ENCODE data around the gene MAN1C1. TPM values are rescaled to one million over a fixed set of nuclear protein-coding genes. Genes with fewer than 3 reads are reported as not detected.

The MAN1C1 gene
- total RNA-seq, 2 experiments from 2014 or later: 4.6 to 4.8 TPM

GRCh38 chr1:25710583-25711347 is 94.2 kb downstream of the MAN1C1 start:
- peaks cover 53% of the 10 kb centered on the region for H3K4me1 Mint-ChIP-seq (ENCODE audit: low read depth)
- H3K4me3 Mint-ChIP-seq: no peak overlapping the region
- CTCF ChIA-PET: no interaction called here
- intact Hi-C loops (cut with micrococcal nuclease): loop anchor here (5.0 kb wide), 1 partner anchor 87 kb away; no protein-coding TSS in a partner anchor
- peak overlapping the region; percentile 42 for H3K27ac Mint-ChIP-seq
- no peak for DNase-seq
- H3K36me3 Mint-ChIP-seq: no peaks in the 10 kb centered on the region
- no peaks in the 10 kb centered on the region for H3K27me3 Mint-ChIP-seq
- no peaks in the 10 kb centered on the region for H3K9me3 Mint-ChIP-seq
- POLR2A ChIA-PET: no interaction called here

DNA sequence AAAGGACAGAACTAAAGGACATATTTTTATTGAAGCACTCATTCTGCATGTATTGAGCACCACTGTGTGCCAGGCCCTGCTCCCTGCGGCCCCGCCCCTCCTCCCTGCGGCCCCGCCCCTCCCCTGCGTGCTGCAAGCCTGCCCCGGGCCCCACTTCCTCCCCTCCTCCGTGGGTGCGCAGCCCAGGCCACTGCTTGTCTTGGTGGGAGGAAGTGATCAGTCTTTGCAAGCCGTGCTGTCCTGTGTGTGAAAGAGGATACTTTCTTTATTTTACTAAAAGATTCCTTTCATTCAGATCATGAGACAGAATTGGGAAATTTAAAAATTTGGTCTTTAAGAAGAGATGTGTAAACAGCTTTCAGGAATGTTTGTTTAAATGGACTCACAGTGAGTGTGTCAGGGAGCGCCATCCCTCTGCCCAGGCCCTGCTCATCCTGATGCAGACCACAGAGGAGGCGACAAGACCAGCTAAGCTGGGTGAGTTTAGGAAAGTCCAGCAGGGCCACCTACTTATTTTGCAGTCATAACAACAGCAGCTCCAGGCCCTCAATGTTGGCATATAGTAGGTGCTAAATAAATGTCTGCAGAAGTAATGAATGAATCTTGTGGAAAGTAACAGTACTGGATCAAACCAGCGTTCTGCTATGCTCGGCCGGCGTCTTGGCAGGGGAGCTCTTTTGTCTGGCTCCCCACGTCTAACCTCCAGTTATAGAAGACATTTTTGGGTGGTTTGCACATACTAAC is 95.1 kb downstream of the MAN1C1 start:
- DNase-seq: peak; percentile 75
- Mint-ChIP-seq H3K9me3 (no peaks in the 10 kb centered on the region), H3K4me1 (ENCODE audit: low read depth) (peaks cover 54% of the 10 kb centered on the region), H3K27me3 (no peaks in the 10 kb centered on the region), H3K4me3 (peak overlapping the region; percentile 17), H3K27ac (peak overlapping the region; percentile 57), H3K36me3 (no peaks in the 10 kb centered on the region)
- POLR2A ChIA-PET: no interaction called here
- CTCF ChIA-PET: no interaction called here
- intact Hi-C loops (cut with micrococcal nuclease): loop anchor here (5.0 kb wide), 1 partner anchor 86 kb away; no protein-coding TSS in a partner anchor

- intact Hi-C loops (cut with micrococcal nuclease): loop anchor here (5.0 kb wide), 1 partner anchor 85 kb away; no protein-coding TSS in a partner anchor
- ChIA-PET POLR2A (no interaction called here), CTCF (no interaction called here)
- H3K27me3 Mint-ChIP-seq: no peaks in the 10 kb centered on the region
- DNase-seq: no peak
- H3K27ac Mint-ChIP-seq: no peak overlapping the region
- no peak overlapping the region for H3K4me3 Mint-ChIP-seq
- H3K36me3 Mint-ChIP-seq: no peaks in the 10 kb centered on the region
- H3K9me3 Mint-ChIP-seq: no peaks in the 10 kb centered on the region
- H3K4me1 Mint-ChIP-seq (ENCODE audit: low read depth): peaks cover 49% of the 10 kb centered on the region
These were observed 95.8 kb downstream of the MAN1C1 start for GRCh38 chr1:25712299-25712970.

DNA sequence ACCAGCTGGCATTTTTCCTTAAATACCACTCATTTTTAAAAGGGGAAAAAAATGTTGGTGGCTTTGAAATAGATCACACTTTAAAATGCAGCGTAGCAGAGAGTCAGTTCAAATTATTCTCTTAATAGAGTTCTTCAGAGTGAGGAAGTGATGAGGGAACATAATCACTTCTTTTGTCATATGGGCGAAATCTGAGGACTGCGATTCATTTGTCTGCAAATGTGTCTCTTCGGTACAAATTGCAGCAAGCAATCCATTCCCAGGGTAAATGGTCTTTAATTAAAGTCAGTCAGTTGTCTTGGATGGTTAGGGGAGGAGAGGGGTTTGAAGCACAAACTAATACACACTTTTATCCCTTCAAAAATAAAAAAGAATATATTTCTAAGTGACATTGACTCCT is 97.4 kb downstream of the MAN1C1 start:
- ChIA-PET CTCF (interaction anchor here (1.1 to 1.4 kb wide), 2 partner anchors 16 to 21 kb away, joined by 3 to 4 read pairs; no protein-coding TSS in a partner anchor), POLR2A (no interaction called here)
- H3K36me3 Mint-ChIP-seq: no peaks in the 10 kb centered on the region
- DNase-seq: no peak
- no peak overlapping the region for H3K27ac Mint-ChIP-seq
- peaks cover 4% of the 10 kb centered on the region for H3K9me3 Mint-ChIP-seq
- no peaks in the 10 kb centered on the region for H3K27me3 Mint-ChIP-seq
- intact Hi-C loops (cut with micrococcal nuclease): loop anchor here (5.0 kb wide), 1 partner anchor 83 kb away; no protein-coding TSS in a partner anchor
- H3K4me3 Mint-ChIP-seq: no peak overlapping the region
- peaks cover 39% of the 10 kb centered on the region for H3K4me1 Mint-ChIP-seq (ENCODE audit: low read depth)

GRCh38 chr1:25714372-25714931 is 97.9 kb downstream of the MAN1C1 start:
- intact Hi-C loops (cut with micrococcal nuclease): loop anchor here (5.0 kb wide), 1 partner anchor 83 kb away; no protein-coding TSS in a partner anchor

GRCh38 chr1:25715888-25716287 is 99.3 kb downstream of the MAN1C1 start:
- CTCF ChIA-PET: no interaction called here
- no peaks in the 10 kb centered on the region for H3K36me3 Mint-ChIP-seq
- intact Hi-C loops (cut with micrococcal nuclease): no loop called here
- H3K27me3 Mint-ChIP-seq: no peaks in the 10 kb centered on the region
- POLR2A ChIA-PET: no interaction called here
- no peak overlapping the region for H3K4me3 Mint-ChIP-seq
- no peak for DNase-seq
- H3K4me1 Mint-ChIP-seq (ENCODE audit: low read depth): peaks cover 30% of the 10 kb centered on the region
- peaks cover 4% of the 10 kb centered on the region for H3K9me3 Mint-ChIP-seq
- H3K27ac Mint-ChIP-seq: no peak overlapping the region

More at GRCh38 chr1:25714372-25714931, 97.9 kb downstream of the MAN1C1 start:
- no peak for DNase-seq
- Mint-ChIP-seq H3K4me3 (no peak overlapping the region), H3K27ac (no peak overlapping the region), H3K9me3 (peaks cover 4% of the 10 kb centered on the region), H3K27me3 (no peaks in the 10 kb centered on the region), H3K4me1 (ENCODE audit: low read depth) (peaks cover 38% of the 10 kb centered on the region), H3K36me3 (no peaks in the 10 kb centered on the region)
- CTCF ChIA-PET: interaction anchor here (1.1 to 1.4 kb wide), 2 partner anchors 17 to 22 kb away, joined by 3 to 4 read pairs; no protein-coding TSS in a partner anchor
- POLR2A ChIA-PET: no interaction called here

DNA sequence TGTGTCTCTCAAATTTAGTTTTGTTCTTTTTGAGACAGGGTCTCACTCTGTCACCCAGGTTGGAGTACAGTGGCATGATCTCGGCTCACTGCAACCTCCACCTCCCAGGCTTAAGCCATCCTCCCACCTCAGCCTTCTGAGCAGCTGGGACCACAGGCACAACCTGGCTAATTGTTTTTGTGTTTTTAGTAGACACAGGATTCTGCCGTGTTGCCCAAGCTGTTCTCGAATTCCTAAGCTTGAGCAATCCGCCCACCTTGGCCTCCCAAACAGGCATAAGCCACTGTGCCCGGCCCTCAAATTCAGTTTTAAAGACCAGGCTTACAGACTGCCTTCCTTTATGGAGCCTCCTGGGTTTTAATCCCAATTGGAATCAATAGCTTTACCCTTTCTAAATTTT is 99.7 kb downstream of the MAN1C1 start:
- peaks cover 26% of the 10 kb centered on the region for H3K4me1 Mint-ChIP-seq (ENCODE audit: low read depth)
- CTCF ChIA-PET: no interaction called here

GRCh38 chr1:25718732-25719131 is 102.1 kb downstream of the MAN1C1 start:
- intact Hi-C loops (cut with micrococcal nuclease): no loop called here
- DNase-seq: no peak
- Mint-ChIP-seq H3K9me3 (peaks cover 4% of the 10 kb centered on the region), H3K36me3 (no peaks in the 10 kb centered on the region), H3K27ac (no peak overlapping the region), H3K4me3 (no peak overlapping the region), H3K4me1 (ENCODE audit: low read depth) (peaks cover 18% of the 10 kb centered on the region), H3K27me3 (no peaks in the 10 kb centered on the region)
- POLR2A ChIA-PET: no interaction called here
- CTCF ChIA-PET: no interaction called here

More for the DNA sequence above, 99.7 kb downstream of the MAN1C1 start:
- no peak for DNase-seq
- intact Hi-C loops (cut with micrococcal nuclease): no loop called here
- no peak overlapping the region for H3K4me3 Mint-ChIP-seq
- H3K36me3 Mint-ChIP-seq: no peaks in the 10 kb centered on the region
- no peaks in the 10 kb centered on the region for H3K27me3 Mint-ChIP-seq
- POLR2A ChIA-PET: no interaction called here
- H3K9me3 Mint-ChIP-seq: peaks cover 4% of the 10 kb centered on the region
- H3K27ac Mint-ChIP-seq: no peak overlapping the region

DNA sequence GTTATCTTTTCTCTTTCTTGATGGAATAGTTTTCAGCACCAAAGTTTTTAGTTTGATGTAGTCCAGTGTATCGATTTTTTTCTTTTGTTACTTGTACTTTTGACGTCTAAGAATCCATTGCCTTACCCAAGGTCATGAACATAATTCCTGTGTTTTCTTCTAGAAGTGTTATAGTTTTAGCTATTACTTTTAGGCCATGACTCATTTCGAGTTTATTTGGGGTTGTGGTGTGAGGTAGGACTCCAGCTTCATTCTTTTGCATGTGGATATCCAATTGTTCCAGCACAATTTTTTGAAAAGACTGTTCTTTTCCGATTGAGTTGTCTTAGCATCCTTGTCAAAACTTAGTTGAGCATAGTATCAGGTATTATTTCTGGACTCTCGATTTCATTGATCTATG is 104.0 kb downstream of the MAN1C1 start:
- H3K27me3 Mint-ChIP-seq: no peaks in the 10 kb centered on the region
- H3K4me1 Mint-ChIP-seq (ENCODE audit: low read depth): peaks cover 16% of the 10 kb centered on the region
- POLR2A ChIA-PET: no interaction called here

GRCh38 chr1:25723250-25723880 is 106.8 kb downstream of the MAN1C1 start:
- H3K27ac Mint-ChIP-seq: no peak overlapping the region
- CTCF ChIA-PET: no interaction called here
- intact Hi-C loops (cut with micrococcal nuclease): no loop called here
- H3K27me3 Mint-ChIP-seq: no peaks in the 10 kb centered on the region
- POLR2A ChIA-PET: no interaction called here
- H3K36me3 Mint-ChIP-seq: no peaks in the 10 kb centered on the region
- no peak overlapping the region for H3K4me3 Mint-ChIP-seq
- H3K9me3 Mint-ChIP-seq: no peaks in the 10 kb centered on the region
- peaks cover 20% of the 10 kb centered on the region for H3K4me1 Mint-ChIP-seq (ENCODE audit: low read depth)
- DNase-seq: no peak

More for the DNA sequence above, 104.0 kb downstream of the MAN1C1 start:
- no peak for DNase-seq
- Mint-ChIP-seq H3K27ac (no peak overlapping the region), H3K36me3 (no peaks in the 10 kb centered on the region), H3K4me3 (no peak overlapping the region), H3K9me3 (peaks cover 4% of the 10 kb centered on the region)
- CTCF ChIA-PET: interaction anchor here (1.5 kb wide), 1 partner anchor 44 kb away, joined by 3 read pairs; no protein-coding TSS in a partner anchor
- intact Hi-C loops (cut with micrococcal nuclease): no loop called here

GRCh38 chr1:25724201-25724600 is 107.6 kb downstream of the MAN1C1 start:
- Mint-ChIP-seq H3K27ac (no peak overlapping the region), H3K27me3 (no peaks in the 10 kb centered on the region), H3K36me3 (no peaks in the 10 kb centered on the region), H3K9me3 (no peaks in the 10 kb centered on the region), H3K4me1 (ENCODE audit: low read depth) (peaks cover 23% of the 10 kb centered on the region), H3K4me3 (no peak overlapping the region)
- intact Hi-C loops (cut with micrococcal nuclease): no loop called here
- no peak for DNase-seq
- ChIA-PET POLR2A (no interaction called here), CTCF (interaction anchor here (1.4 kb wide), 1 partner anchor 204 kb away, joined by 5 read pairs; no protein-coding TSS in a partner anchor)

Data from activated CD4-positive, alpha-beta memory T cell treated with anti-CD3 and anti-CD28 coated beads for 36 hours (primary cell).